Measurements from ENCODE around the gene KLHDC3. TPM values are rescaled to one million over a fixed set of nuclear protein-coding genes. Genes with fewer than 3 reads are reported as not detected.

Gene KLHDC3
- total and polyA plus RNA-seq, 2 donors (not counting 1 experiment from before 2014, with no cell fraction given), result 47.4 to 50.7 TPM

- Histone ChIP-seq H3K4me3 (ENCODE audit: control extremely low read depth in 1 of 5, extremely low read depth in 1 of 5, insufficient read depth in 1 of 5, low read depth in 2 of 5, low read length in 4 of 5) (no peak overlapping the region), H3K27ac (ENCODE audit: low read length in 2 of 2) (no peak overlapping the region), H3K79me2 (ENCODE audit: control insufficient read depth, insufficient read depth, low read length) (no peaks in the 10 kb centered on the region), H3K9ac (ENCODE audit: low read length) (no peak overlapping the region), H3K36me3 (replicated peaks in 1 of 2; ENCODE audit: control extremely low read depth in 1 of 2, control insufficient read depth in 1 of 2, extremely low read depth in 1 of 2, insufficient read depth in 2 of 2, low read length in 1 of 2) (peaks cover 0 to 61% of the 10 kb centered on the region in 2 experiments), H3K4me1 (ENCODE audit: control insufficient read depth in 2 of 2, insufficient read depth in 2 of 2, low read length in 2 of 2) (no peaks in the 10 kb centered on the region), H3K27me3 (replicated peaks in 1 of 4; ENCODE audit: control extremely low read depth in 1 of 4, control insufficient read depth in 3 of 4, insufficient read depth in 4 of 4, low read length in 3 of 4) (no peaks in the 10 kb centered on the region), H2AFZ (ENCODE audit: insufficient read depth, low read depth, low read length, poor library complexity, severe bottlenecking) (no peak overlapping the region), H3K9me3 (ENCODE audit: control extremely low read depth in 1 of 3, control insufficient read depth in 2 of 3, insufficient read depth in 1 of 3, low read length in 2 of 3) (no peaks in the 10 kb centered on the region), H3K4me2 (replicated peaks; ENCODE audit: low read depth, low read length, poor library complexity, severe bottlenecking) (no peak overlapping the region), H4K20me1 (ENCODE audit: control insufficient read depth, insufficient read depth, low read length, poor library complexity, severe bottlenecking) (peaks cover 8% of the 10 kb centered on the region)
- Mint-ChIP-seq H3K9me3 (ENCODE audit: insufficient read depth) (no peaks in the 10 kb centered on the region), H3K4me1 (peaks cover 5% of the 10 kb centered on the region), H3K27ac (no peak overlapping the region), H3K27me3 (no peaks in the 10 kb centered on the region), H3K4me3 (no peak overlapping the region)
- DNase-seq, result no peak
- intact Hi-C loops (cut with micrococcal nuclease), result no loop called here
- POLR2A ChIA-PET, result no interaction called here
- ATAC-seq (ENCODE audit: low read depth), result no peak
- WGBS (ENCODE audit: insufficient coverage), result 94% methylated on average over 2 of the region's 2 CpGs
- CTCF ChIA-PET, result no interaction called here
- TF ChIP-seq EZH2 (IDR thresholded peaks at IDR 0.05; ENCODE audit: borderline replicate concordance, insufficient read depth, low read depth, low read length, poor library complexity, severe bottlenecking) (no peak), CTCF (IDR thresholded peaks at IDR 0.05) (no peak)
These were observed 44.6 kb upstream of the KLHDC3 start for GRCh38 chr6:42969431-42969830.

- Histone ChIP-seq H3K36me3 (replicated peaks in 1 of 2; ENCODE audit: control extremely low read depth in 1 of 2, control insufficient read depth in 1 of 2, extremely low read depth in 1 of 2, insufficient read depth in 2 of 2, low read length in 1 of 2) (peaks cover 0 to 61% of the 10 kb centered on the region in 2 experiments), H3K9ac (ENCODE audit: low read length) (no peak overlapping the region)
- intact Hi-C loops (cut with micrococcal nuclease), result no loop called here
These were observed 44.1 kb upstream of the KLHDC3 start for GRCh38 chr6:42969934-42970333.

More at GRCh38 chr6:42969934-42970333, 44.1 kb upstream of the KLHDC3 start:
- no peak overlapping the region for H3K27ac Mint-ChIP-seq
- Histone ChIP-seq H3K27ac (ENCODE audit: low read length in 2 of 2) (no peak overlapping the region), H3K9me3 (ENCODE audit: control extremely low read depth in 1 of 3, control insufficient read depth in 2 of 3, insufficient read depth in 1 of 3, low read length in 2 of 3) (no peaks in the 10 kb centered on the region), H2AFZ (ENCODE audit: insufficient read depth, low read depth, low read length, poor library complexity, severe bottlenecking) (no peak overlapping the region), H3K4me3 (ENCODE audit: control extremely low read depth in 1 of 5, extremely low read depth in 1 of 5, insufficient read depth in 1 of 5, low read depth in 2 of 5, low read length in 4 of 5) (no peak overlapping the region), H3K4me2 (replicated peaks; ENCODE audit: low read depth, low read length, poor library complexity, severe bottlenecking) (no peak overlapping the region), H3K4me1 (ENCODE audit: control insufficient read depth in 2 of 2, insufficient read depth in 2 of 2, low read length in 2 of 2) (no peaks in the 10 kb centered on the region), H3K79me2 (ENCODE audit: control insufficient read depth, insufficient read depth, low read length) (peaks cover 1% of the 10 kb centered on the region), H3K27me3 (replicated peaks in 1 of 4; ENCODE audit: control extremely low read depth in 1 of 4, control insufficient read depth in 3 of 4, insufficient read depth in 4 of 4, low read length in 3 of 4) (no peaks in the 10 kb centered on the region), H4K20me1 (ENCODE audit: control insufficient read depth, insufficient read depth, low read length, poor library complexity, severe bottlenecking) (peaks cover 8% of the 10 kb centered on the region)
- H3K4me3 Mint-ChIP-seq, result no peak overlapping the region
- TF ChIP-seq EZH2 (IDR thresholded peaks at IDR 0.05; ENCODE audit: borderline replicate concordance, insufficient read depth, low read depth, low read length, poor library complexity, severe bottlenecking) (no peak), CTCF (IDR thresholded peaks at IDR 0.05) (no peak)
- no peaks in the 10 kb centered on the region for H3K27me3 Mint-ChIP-seq
- DNase-seq, result no peak
- peaks cover 6% of the 10 kb centered on the region for H3K4me1 Mint-ChIP-seq
- ATAC-seq (ENCODE audit: low read depth), result no peak
- ChIA-PET CTCF (no interaction called here), POLR2A (no interaction called here)
- WGBS (ENCODE audit: insufficient coverage), result 100% methylated on average over 1 of the region's 4 CpGs
- H3K9me3 Mint-ChIP-seq (ENCODE audit: insufficient read depth), result no peaks in the 10 kb centered on the region
